Suprapubic skin (tissue), 4 donors: ENCODE results near the gene CTTNBP2. TPM values are rescaled to one million over a fixed set of nuclear protein-coding genes. Genes with fewer than 3 reads are reported as not detected.
"Not testable (repeated sequence)": the region's sequence is repeated elsewhere in the genome, so short reads cannot be mapped to it uniquely, and the experiment has no call there.

Experiments used
- DNase-seq, 2 donors: peaks; one replicate each; pipeline ENCODE4 v3.0.0-alpha.2; 2019; ENCODE audit warnings: low spot score in 2 of 2
- H3K27ac ChIP-seq: fragments of 200-600 bp; sonication (generic); one replicate; pipeline ENCODE4 v1.5.1; 2019
- H3K27me3 ChIP-seq: fragments of 200-600 bp; sonication (generic); one replicate; pipeline ENCODE4 v1.5.1; 2019
- H3K36me3 ChIP-seq: fragments of 200-600 bp; sonication (generic); one replicate; pipeline ENCODE4 v1.5.1; 2019
- H3K4me1 ChIP-seq: fragments of 200-600 bp; sonication (generic); one replicate; pipeline ENCODE4 v1.5.1; 2019
- H3K4me3 ChIP-seq: fragments of 200-600 bp; sonication (generic); one replicate; pipeline ENCODE4 v1.5.1; 2019; ENCODE audit warnings: mild to moderate bottlenecking
- H3K9me3 ChIP-seq: fragments of 200-600 bp; sonication (generic); one replicate; pipeline ENCODE4 v1.5.1; 2019
- CTCF ChIP-seq, 2 donors: fragments of 200-600 bp in 1 of 2; fragments of 450-650 bp in 1 of 2; sonication (generic) in 1 of 2; IDR thresholded peaks; one replicate each; pipeline ENCODE4 v1.5.1; 2016 to 2019; ENCODE audit warnings: antibody characterized with exemption in 2 of 2, mild to moderate bottlenecking in 1 of 2, moderate library complexity in 1 of 2
- EP300 ChIP-seq: sonication (generic); formaldehyde crosslinking; IDR thresholded peaks from one replicate; pipeline ENCODE4 v1.6.1; 2017; ENCODE audit warnings: antibody characterized with exemption
- POLR2A ChIP-seq, 2 donors: fragments of 450-650 bp; IDR thresholded peaks; one replicate each; pipeline ENCODE4 v1.6.1; 2017; ENCODE audit warnings: antibody characterized with exemption in 2 of 2, mild to moderate bottlenecking in 2 of 2, moderate library complexity in 2 of 2
- POLR2AphosphoS5 ChIP-seq, 3 donors: sonication (generic); formaldehyde crosslinking; IDR thresholded peaks; one replicate each; pipeline ENCODE4 v1.6.1; 2017; ENCODE audit warnings: antibody characterized with exemption in 3 of 3
- WGBS: methylation state at CpG from one replicate; pipeline ENCODE4 v1.1.5; 2018; 5-methylcytosine and 5-hydroxymethylcytosine counted together
- total RNA-seq, 4 donors: library from RNA; depleted of rRNA; stranded (reverse); fragments of >200 nt; gene quantifications; one replicate each; pipeline ENCODE4 v1.1.0, GENCODE V29; 2016

The CTTNBP2 gene
- total RNA-seq, 4 donors from 2014 or later, result 2.2 to 8.9 (median 5.3) TPM

GRCh38 chr7:117717357-117717756 lies 155.9 kb downstream of the CTTNBP2 start:
- Histone ChIP-seq H3K4me1 (no peaks in the 10 kb centered on the region), H3K36me3 (no peaks in the 10 kb centered on the region), H3K4me3 (no peak overlapping the region), H3K27me3 (no peaks in the 10 kb centered on the region), H3K9me3 (no peaks in the 10 kb centered on the region), H3K27ac (no peak overlapping the region)
- no peak for DNase-seq
- WGBS, result 94% methylated on average over 2 of the region's 2 CpGs
- no peak for TF ChIP-seq EP300
- no peak for TF ChIP-seq CTCF (IDR thresholded peaks at IDR 0.05)
- no peak for TF ChIP-seq POLR2AphosphoS5 (IDR thresholded peaks at IDR 0.05)
- no peak for TF ChIP-seq POLR2A (IDR thresholded peaks at IDR 0.05)

DNA sequence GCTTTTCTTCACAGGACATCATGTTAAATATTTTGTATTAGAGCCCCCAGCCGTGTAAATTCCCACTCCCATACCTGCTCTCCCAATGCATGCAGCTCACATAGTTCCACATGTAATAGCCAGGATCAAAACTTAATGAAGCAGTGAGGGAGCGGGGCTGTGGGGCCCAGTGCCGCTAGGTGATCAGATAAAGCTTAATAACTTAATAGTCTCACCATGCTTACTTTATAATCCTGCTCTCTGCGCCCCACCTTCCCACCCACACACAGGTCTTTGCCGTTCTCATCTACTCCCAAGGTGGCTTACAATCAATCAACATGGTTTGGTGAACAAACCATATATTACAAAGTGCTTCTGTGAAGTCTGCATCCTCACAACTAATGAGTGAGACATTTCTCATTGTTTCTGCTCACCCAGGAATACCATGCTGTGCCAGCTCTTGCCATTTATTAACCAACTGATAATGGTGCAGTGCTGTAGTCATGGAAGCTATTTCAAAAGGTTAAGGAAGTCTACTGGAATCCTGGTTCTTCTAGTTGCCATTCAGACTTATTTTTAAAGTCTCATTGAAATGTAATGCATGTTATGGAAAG lies 156.4 kb downstream of the CTTNBP2 start:
- no peak overlapping the region for H3K27ac ChIP-seq
- H3K27me3 ChIP-seq, result no peaks in the 10 kb centered on the region
- no peak overlapping the region for H3K4me3 ChIP-seq
- WGBS, result 71% methylated on average over 5 of the region's 5 CpGs
- DNase-seq, result no peak
- H3K9me3 ChIP-seq, result no peaks in the 10 kb centered on the region
- H3K4me1 ChIP-seq, result no peaks in the 10 kb centered on the region
- H3K36me3 ChIP-seq, result no peaks in the 10 kb centered on the region
- TF ChIP-seq POLR2AphosphoS5 (IDR thresholded peaks at IDR 0.05), result no peak
- TF ChIP-seq EP300, result no peak
- no peak for TF ChIP-seq POLR2A (IDR thresholded peaks at IDR 0.05)

DNA sequence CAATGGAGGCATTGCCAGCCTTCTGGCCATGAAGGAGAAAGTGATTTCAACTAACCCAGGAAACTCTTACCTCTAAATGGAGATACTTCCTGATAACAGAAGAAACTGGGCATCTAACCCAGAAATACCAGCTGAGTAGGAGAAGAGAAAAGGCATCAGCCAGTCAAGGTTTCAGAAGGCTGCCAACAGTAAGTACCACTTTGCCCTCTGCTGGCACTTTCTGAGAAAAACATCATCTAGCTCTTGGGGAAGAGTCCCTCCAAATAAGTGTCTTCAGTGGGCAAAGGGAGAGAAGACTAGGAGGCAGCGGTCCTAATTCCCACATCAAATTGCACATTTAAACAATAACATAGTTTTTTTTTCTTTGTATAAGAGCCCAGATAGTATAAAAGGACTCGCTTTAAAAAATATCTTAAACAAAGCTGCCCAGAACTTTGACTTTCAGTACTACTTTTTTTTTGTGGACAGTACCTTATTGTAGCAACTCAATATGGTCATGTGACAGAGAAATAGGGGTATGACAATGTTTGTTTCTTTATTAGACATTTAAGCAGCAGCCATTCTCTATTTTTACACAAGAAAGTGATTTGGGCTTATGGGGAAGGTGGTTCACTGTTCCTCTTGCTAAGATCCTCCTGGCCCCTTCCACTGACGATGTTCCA lies 157.3 kb downstream of the CTTNBP2 start:
- Histone ChIP-seq H3K4me3 (no peak overlapping the region), H3K36me3 (no peaks in the 10 kb centered on the region), H3K9me3 (no peaks in the 10 kb centered on the region), H3K4me1 (no peaks in the 10 kb centered on the region), H3K27ac (no peak overlapping the region), H3K27me3 (no peaks in the 10 kb centered on the region)
- TF ChIP-seq EP300, result no peak
- peak in 1 of 2 donors; percentile 22 for TF ChIP-seq CTCF (IDR thresholded peaks at IDR 0.05)
- 73% methylated on average over 3 of the region's 3 CpGs for WGBS
- DNase-seq, result no peak

DNA sequence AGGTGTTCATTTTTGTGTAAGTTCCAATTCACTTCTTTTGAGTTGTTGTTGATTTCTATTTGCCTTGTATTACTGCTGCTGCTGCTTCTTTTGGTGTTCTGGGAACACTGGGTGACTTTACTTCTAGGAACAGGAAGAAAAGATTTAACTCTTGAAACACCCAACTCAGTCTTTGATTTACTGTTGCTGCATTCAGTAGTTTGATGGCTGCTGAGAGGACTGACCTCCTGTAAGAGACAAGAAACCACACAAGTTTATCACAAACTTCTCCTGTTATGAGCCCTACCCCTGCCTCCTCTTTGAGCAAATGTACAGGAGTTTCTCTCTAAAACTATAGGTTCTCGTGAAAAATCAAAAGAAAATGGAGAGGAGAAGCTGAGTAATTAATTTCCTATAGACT lies 161.7 kb downstream of the CTTNBP2 start:
- Histone ChIP-seq H3K4me3 (no peak overlapping the region), H3K4me1 (no peaks in the 10 kb centered on the region), H3K9me3 (no peaks in the 10 kb centered on the region), H3K27ac (no peak overlapping the region), H3K36me3 (no peaks in the 10 kb centered on the region), H3K27me3 (no peaks in the 10 kb centered on the region)
- 95% methylated on average over 1 of the region's 1 CpG for WGBS
- no peak for DNase-seq
- TF ChIP-seq POLR2A (IDR thresholded peaks at IDR 0.05), result no peak
- no peak for TF ChIP-seq CTCF (IDR thresholded peaks at IDR 0.05)
- TF ChIP-seq EP300, result no peak
- no peak for TF ChIP-seq POLR2AphosphoS5 (IDR thresholded peaks at IDR 0.05)

GRCh38 chr7:117708173-117708572 lies 165.1 kb downstream of the CTTNBP2 start:
- DNase-seq, H3K27me3 ChIP-seq, H3K4me1 ChIP-seq, H3K36me3 ChIP-seq, H3K4me3 ChIP-seq, H3K9me3 ChIP-seq, H3K27ac ChIP-seq: not testable (repeated sequence)
- 96% methylated on average over 4 of the region's 4 CpGs for WGBS

GRCh38 chr7:117707080-117707479 lies 166.2 kb downstream of the CTTNBP2 start:
- DNase-seq, result no peak
- peaks cover 3% of the 10 kb centered on the region for H3K9me3 ChIP-seq
- no peak overlapping the region for H3K4me3 ChIP-seq
- H3K36me3 ChIP-seq, result no peaks in the 10 kb centered on the region
- no peaks in the 10 kb centered on the region for H3K27me3 ChIP-seq
- no peak overlapping the region for H3K27ac ChIP-seq
- no peaks in the 10 kb centered on the region for H3K4me1 ChIP-seq
- TF ChIP-seq EP300 (no peak), POLR2AphosphoS5 (IDR thresholded peaks at IDR 0.05) (no peak), CTCF (IDR thresholded peaks at IDR 0.05) (no peak), POLR2A (IDR thresholded peaks at IDR 0.05) (no peak)
